Spleen (tissue), 3 donors: ENCODE results near the gene MANBA.
"Not testable (repeated sequence)": the region's sequence is repeated elsewhere in the genome, so short reads cannot be mapped to it uniquely, and the experiment has no call there.

Experiments
- POLR2A ChIP-seq, 3 donors: fragments of 450-650 bp; IDR thresholded peaks; one replicate each; pipeline ENCODE4 v1.5.1; 2017; ENCODE audit warnings: antibody characterized with exemption in 3 of 3, mild to moderate bottlenecking in 1 of 3
- POLR2AphosphoS5 ChIP-seq, 3 donors: sonication (generic); formaldehyde crosslinking; IDR thresholded peaks; one replicate each; pipeline ENCODE4 v1.5.1; 2017; ENCODE audit warnings: antibody characterized with exemption in 3 of 3

DNA sequence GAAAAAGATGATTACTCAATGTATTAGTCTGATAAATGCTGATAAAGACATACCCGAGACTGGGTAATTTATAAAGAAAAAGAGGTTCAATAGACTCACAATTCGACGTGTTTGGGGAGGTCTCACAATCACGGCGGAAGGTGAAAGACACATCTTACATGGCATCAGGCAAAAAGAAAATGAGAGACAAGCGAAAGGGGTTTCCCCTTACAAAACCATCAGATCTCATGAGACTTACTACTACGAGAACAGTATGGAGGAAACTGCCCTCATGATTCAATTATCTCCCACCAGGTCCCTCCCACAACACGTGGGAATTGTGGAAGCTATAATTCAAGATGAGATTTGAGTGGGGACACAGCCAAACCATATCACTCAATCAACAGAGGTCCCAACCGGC, 141.7 kb downstream of the MANBA start:
- TF ChIP-seq POLR2A, POLR2AphosphoS5 (IDR thresholded peaks at IDR 0.05): not testable (repeated sequence)
